Measurements from ENCODE around the gene LRWD1. TPM values are rescaled to one million over a fixed set of nuclear protein-coding genes. Genes with fewer than 3 reads are reported as not detected.

LRWD1 gene
- total RNA-seq, 1 experiment from 2014 or later, result 48.5 TPM

- ChIA-PET CTCF (no interaction called here), POLR2A (ENCODE audit: low non-redundant PET) (no interaction called here)
- no peaks in the 10 kb centered on the region for H3K9me3 ChIP-seq (ENCODE audit: low read depth, low read length, poor library complexity, severe bottlenecking)
- no TSS peak for BruUV-seq (replicated peaks)
- no peaks in the 10 kb centered on the region for H3K4me1 ChIP-seq (ENCODE audit: insufficient read depth, low read length, poor library complexity, severe bottlenecking)
- intact Hi-C loops (cut with micrococcal nuclease; ENCODE audit: unreplicated experiment), result no loop called here
- no peak overlapping the region for H3K4me3 ChIP-seq (ENCODE audit: low read depth, low read length, poor library complexity, severe bottlenecking)
- no peaks in the 10 kb centered on the region for H3K27me3 ChIP-seq (replicated peaks; ENCODE audit: insufficient read depth, low read depth, low read length, poor library complexity)
- no peaks in the 10 kb centered on the region for H3K36me3 ChIP-seq (ENCODE audit: insufficient read depth, low read length, poor library complexity, severe bottlenecking)
- H3K27ac ChIP-seq (ENCODE audit: low read depth, low read length, poor library complexity, severe bottlenecking), result no peak overlapping the region
- no peak for DNase-seq (ENCODE audit: low spot score)
- TF ChIP-seq CTCF (conservative IDR thresholded peaks at IDR 0.05; ENCODE audit: low read depth, low read length) (no peak), EZH2 (IDR thresholded peaks at IDR 0.05; ENCODE audit: borderline replicate concordance, low read depth, low read length, poor library complexity, severe bottlenecking) (no peak)
These were observed 17.5 kb upstream of the LRWD1 start for GRCh38 chr7:102447311-102447710.

DNA sequence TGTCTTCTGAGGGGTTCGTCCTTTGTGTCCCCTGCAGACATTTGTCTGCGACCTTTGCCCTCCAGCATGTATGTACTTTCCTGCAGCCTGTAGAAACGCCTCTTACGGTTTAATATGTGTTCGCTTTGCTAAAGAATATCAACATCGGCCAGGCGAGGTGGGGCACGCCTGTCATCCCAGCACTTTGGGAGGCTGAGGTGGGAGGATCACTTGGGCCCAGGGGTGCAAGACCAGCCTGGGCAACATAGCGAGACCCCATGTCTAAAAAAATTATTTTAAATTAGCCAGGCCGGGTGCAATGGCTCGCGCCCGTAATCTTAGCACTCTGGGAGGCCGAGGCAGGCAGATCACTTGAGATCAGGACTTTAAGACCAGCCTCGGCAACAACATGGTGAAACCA, 15.6 kb upstream of the LRWD1 start:
- CTCF ChIA-PET, result no interaction called here
- intact Hi-C loops (cut with micrococcal nuclease; ENCODE audit: unreplicated experiment), result no loop called here
- Histone ChIP-seq H3K36me3 (ENCODE audit: insufficient read depth, low read length, poor library complexity, severe bottlenecking) (no peaks in the 10 kb centered on the region), H3K4me3 (ENCODE audit: low read depth, low read length, poor library complexity, severe bottlenecking) (no peak overlapping the region), H3K27me3 (replicated peaks; ENCODE audit: insufficient read depth, low read depth, low read length, poor library complexity) (no peaks in the 10 kb centered on the region), H3K9me3 (ENCODE audit: low read depth, low read length, poor library complexity, severe bottlenecking) (no peaks in the 10 kb centered on the region), H3K4me1 (ENCODE audit: insufficient read depth, low read length, poor library complexity, severe bottlenecking) (no peaks in the 10 kb centered on the region), H3K27ac (ENCODE audit: low read depth, low read length, poor library complexity, severe bottlenecking) (no peak overlapping the region)
- DNase-seq (ENCODE audit: low spot score), result no peak
- no TSS peak for BruUV-seq (replicated peaks)
- TF ChIP-seq CTCF (conservative IDR thresholded peaks at IDR 0.05; ENCODE audit: low read depth, low read length), result no peak
- no peak for TF ChIP-seq EZH2 (IDR thresholded peaks at IDR 0.05; ENCODE audit: borderline replicate concordance, low read depth, low read length, poor library complexity, severe bottlenecking)
- POLR2A ChIA-PET (ENCODE audit: low non-redundant PET), result no interaction called here

DNA sequence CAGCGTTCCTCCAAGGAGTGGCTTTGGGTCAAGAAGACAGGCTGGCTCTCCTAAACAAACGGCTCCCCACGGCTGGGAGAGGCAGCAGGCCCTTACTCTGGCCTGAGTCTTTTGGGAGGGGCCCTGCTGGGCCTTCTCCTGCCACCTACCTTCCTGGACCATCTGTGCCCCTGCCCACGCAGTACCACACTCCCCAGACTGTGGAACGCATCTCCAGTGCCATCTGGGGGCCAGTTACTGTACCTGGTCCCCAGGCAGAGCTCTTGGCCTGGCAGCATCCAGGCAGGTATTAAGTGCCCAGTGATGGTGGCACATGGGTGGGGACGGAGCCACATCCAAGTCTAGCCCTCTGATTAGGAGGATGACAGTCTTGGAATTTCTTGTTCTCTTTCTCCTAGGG, 14.5 kb upstream of the LRWD1 start:
- no peaks in the 10 kb centered on the region for H3K4me1 ChIP-seq (ENCODE audit: insufficient read depth, low read length, poor library complexity, severe bottlenecking)
- POLR2A ChIA-PET (ENCODE audit: low non-redundant PET), result no interaction called here
- H3K4me3 ChIP-seq (ENCODE audit: low read depth, low read length, poor library complexity, severe bottlenecking), result no peak overlapping the region
- CTCF ChIA-PET, result interaction anchor here (0.7 kb wide), 1 partner anchor 627 kb away, joined by 9 read pairs; no protein-coding TSS in a partner anchor
- intact Hi-C loops (cut with micrococcal nuclease; ENCODE audit: unreplicated experiment), result no loop called here
- BruUV-seq (replicated peaks), result no TSS peak
- no peak overlapping the region for H3K27ac ChIP-seq (ENCODE audit: low read depth, low read length, poor library complexity, severe bottlenecking)
- peak; percentile 29; the same call in 1 of the 2 replicates for TF ChIP-seq CTCF (conservative IDR thresholded peaks at IDR 0.05; ENCODE audit: low read depth, low read length)
- TF ChIP-seq EZH2 (IDR thresholded peaks at IDR 0.05; ENCODE audit: borderline replicate concordance, low read depth, low read length, poor library complexity, severe bottlenecking), result no peak
- H3K27me3 ChIP-seq (replicated peaks; ENCODE audit: insufficient read depth, low read depth, low read length, poor library complexity), result no peaks in the 10 kb centered on the region
- DNase-seq (ENCODE audit: low spot score), result no peak
- H3K36me3 ChIP-seq (ENCODE audit: insufficient read depth, low read length, poor library complexity, severe bottlenecking), result no peaks in the 10 kb centered on the region
- no peaks in the 10 kb centered on the region for H3K9me3 ChIP-seq (ENCODE audit: low read depth, low read length, poor library complexity, severe bottlenecking)

Data from A673 (cell line).